Measurements from ENCODE around the gene ALG9.

- TF ChIP-seq CTCF (conservative IDR thresholded peaks at IDR 0.05; ENCODE audit: low read depth, low read length): no peak
- TF ChIP-seq POLR2A (IDR thresholded peaks at IDR 0.05; ENCODE audit: low read depth, low read length): no peak
- no peak for TF ChIP-seq SMC3 (IDR thresholded peaks at IDR 0.05; ENCODE audit: low read depth, low read length)
- no peak for TF ChIP-seq CEBPB (IDR thresholded peaks at IDR 0.05; ENCODE audit: low read depth, low read length)
- no peak for TF ChIP-seq BHLHE40 (IDR thresholded peaks at IDR 0.05; ENCODE audit: low read depth, low read length)
- TF ChIP-seq USF2 (IDR thresholded peaks at IDR 0.05; ENCODE audit: low read depth, low read length): no peak
- no peak for TF ChIP-seq FOS (IDR thresholded peaks at IDR 0.05; ENCODE audit: low read depth, low read length)
- TF ChIP-seq RAD21 (IDR thresholded peaks at IDR 0.05; ENCODE audit: low read length): no peak
- no peak for TF ChIP-seq MXI1 (IDR thresholded peaks at IDR 0.05; ENCODE audit: borderline replicate concordance, low read depth, low read length)
- no peak for TF ChIP-seq MAZ (IDR thresholded peaks at IDR 0.05; ENCODE audit: borderline replicate concordance, low read depth, low read length)
- no peak for TF ChIP-seq RFX5 (IDR thresholded peaks at IDR 0.05; ENCODE audit: low read depth, low read length)
- TF ChIP-seq RCOR1 (IDR thresholded peaks at IDR 0.05; ENCODE audit: insufficient replicate concordance, low read length): no peak
- TF ChIP-seq NFE2L2 (IDR thresholded peaks at IDR 0.05; ENCODE audit: low read depth, low read length): no peak
These were observed 25.9 kb downstream of the ALG9 start for GRCh38 chr11:111845276-111846028.
